HEK293 (cell line): ENCODE data around the gene PAX3.
A peak's percentile ranks its signal among the peaks of the same experiment; 100 is the strongest.

Experiments
- GFI1B ChIP-seq: fragments of 450-650 bp; formaldehyde crosslinking; IDR thresholded peaks from 2 replicates; pipeline ENCODE4 v1.5.1; 2016; ENCODE audit warnings: missing biosample characterization, missing genetic modification characterization
- MZF1 ChIP-seq: fragments of 450-650 bp; formaldehyde crosslinking; IDR thresholded peaks from 2 replicates; pipeline ENCODE4 v1.5.1; 2017; ENCODE audit warnings: missing biosample characterization, missing genetic modification characterization, borderline replicate concordance
- SALL2 ChIP-seq: fragments of 450-650 bp; formaldehyde crosslinking; IDR thresholded peaks from 2 replicates; pipeline ENCODE4 v1.5.0; 2017; ENCODE audit warnings: missing biosample characterization, mild to moderate bottlenecking, missing genetic modification characterization, borderline replicate concordance
- YY1 ChIP-seq: fragments of 450-650 bp; formaldehyde crosslinking; IDR thresholded peaks from 2 replicates; pipeline ENCODE4 v1.5.1; 2018; ENCODE audit warnings: missing biosample characterization, missing genetic modification characterization
- ZNF112 ChIP-seq: fragments of 450-650 bp; formaldehyde crosslinking; IDR thresholded peaks from 2 replicates; pipeline ENCODE4 v1.5.0; 2017; ENCODE audit warnings: missing biosample characterization, missing genetic modification characterization
- ZNF133 ChIP-seq: fragments of 450-650 bp; formaldehyde crosslinking; IDR thresholded peaks from 2 replicates; pipeline ENCODE4 v1.5.1; 2016; ENCODE audit warnings: missing biosample characterization, missing genetic modification characterization
- ZNF138 ChIP-seq: fragments of 450-650 bp; formaldehyde crosslinking; IDR thresholded peaks from 2 replicates; pipeline ENCODE4 v1.5.1; 2016; ENCODE audit warnings: missing biosample characterization, missing genetic modification characterization, borderline replicate concordance
- ZNF140 ChIP-seq: fragments of 450-650 bp; formaldehyde crosslinking; IDR thresholded peaks from 2 replicates; pipeline ENCODE4 v1.5.1; 2016; ENCODE audit warnings: missing biosample characterization, missing genetic modification characterization
- ZNF146 ChIP-seq: fragments of 450-650 bp; formaldehyde crosslinking; IDR thresholded peaks from 2 replicates; pipeline ENCODE4 v1.5.1; 2016; ENCODE audit warnings: missing biosample characterization, missing genetic modification characterization
- ZNF169 ChIP-seq: fragments of 450-650 bp; formaldehyde crosslinking; IDR thresholded peaks from 2 replicates; pipeline ENCODE4 v1.5.1; 2016; ENCODE audit warnings: missing biosample characterization, missing genetic modification characterization
- ZNF202 ChIP-seq: fragments of 450-650 bp; formaldehyde crosslinking; IDR thresholded peaks from 2 replicates; pipeline ENCODE4 v1.5.1; 2016; ENCODE audit warnings: missing biosample characterization, missing genetic modification characterization, borderline replicate concordance
- ZNF274 ChIP-seq, 2 experiments: fragments of 200-500 bp in 1 of 2; fragments of 450-650 bp in 1 of 2; sonication (Bioruptor generic) in 1 of 2; formaldehyde crosslinking in 1 of 2; IDR thresholded peaks; 2 replicates each; pipeline versions ENCODE4 v1.5.1 to v1.6.1; 2014 to 2016; ENCODE audit warnings: borderline replicate concordance in 1 of 2, inconsistent platforms in 1 of 2, low read length in 1 of 2, missing biosample characterization in 1 of 2, missing genetic modification characterization in 1 of 2
- ZNF311 ChIP-seq: fragments of 450-650 bp; formaldehyde crosslinking; IDR thresholded peaks from 2 replicates; pipeline ENCODE4 v1.5.1; 2017; ENCODE audit warnings: missing biosample characterization, missing genetic modification characterization, borderline replicate concordance
- ZNF404 ChIP-seq: fragments of 450-650 bp; formaldehyde crosslinking; IDR thresholded peaks from 2 replicates; pipeline ENCODE4 v1.5.1; 2017; ENCODE audit warnings: missing biosample characterization, missing genetic modification characterization
- ZNF514 ChIP-seq: fragments of 450-650 bp; formaldehyde crosslinking; IDR thresholded peaks from 2 replicates; pipeline ENCODE4 v1.5.1; 2016; ENCODE audit warnings: missing biosample characterization, missing genetic modification characterization
- ZNF560 ChIP-seq: fragments of 450-650 bp; formaldehyde crosslinking; IDR thresholded peaks from 2 replicates; pipeline ENCODE4 v1.5.1; 2017; ENCODE audit warnings: missing biosample characterization, missing genetic modification characterization, borderline replicate concordance
- ZNF624 ChIP-seq: fragments of 450-650 bp; formaldehyde crosslinking; IDR thresholded peaks from 2 replicates; pipeline ENCODE4 v1.5.1; 2017; ENCODE audit warnings: missing biosample characterization, missing genetic modification characterization
- ZNF660 ChIP-seq: fragments of 450-650 bp; IDR thresholded peaks from 2 replicates; pipeline ENCODE4 v1.5.1; 2018; ENCODE audit warnings: missing biosample characterization, mild to moderate bottlenecking, missing genetic modification characterization
- ZNF664 ChIP-seq: fragments of 450-650 bp; formaldehyde crosslinking; IDR thresholded peaks from 2 replicates; pipeline ENCODE4 v1.5.1; 2016; ENCODE audit warnings: missing biosample characterization, missing genetic modification characterization
- ZNF701 ChIP-seq: fragments of 450-650 bp; formaldehyde crosslinking; IDR thresholded peaks from 2 replicates; pipeline ENCODE4 v1.5.1; 2016; ENCODE audit warnings: missing biosample characterization, missing genetic modification characterization
- ZNF830 ChIP-seq: fragments of 450-650 bp; IDR thresholded peaks from 2 replicates; pipeline ENCODE4 v1.5.0; 2018; ENCODE audit warnings: missing biosample characterization, missing genetic modification characterization, low read depth, mild to moderate bottlenecking, moderate library complexity
- ZXDB ChIP-seq: fragments of 450-650 bp; formaldehyde crosslinking; IDR thresholded peaks from 2 replicates; pipeline ENCODE4 v1.5.1; 2016; ENCODE audit warnings: missing biosample characterization, missing genetic modification characterization
- TF ChIP-seq, protein P1 (sequence below): fragments of 450-650 bp; formaldehyde crosslinking; IDR thresholded peaks from 2 replicates; pipeline ENCODE4 v1.5.1; 2016; ENCODE audit warnings: missing biosample characterization, missing genetic modification characterization
- TF ChIP-seq, protein P2 (sequence below): fragments of 450-650 bp; formaldehyde crosslinking; IDR thresholded peaks from 2 replicates; pipeline ENCODE4 v1.5.1; 2016; ENCODE audit warnings: missing biosample characterization, missing genetic modification characterization
- TF ChIP-seq, protein P3 (sequence below): sonication (generic); formaldehyde crosslinking; IDR thresholded peaks from 2 replicates; pipeline ENCODE4 v1.8.1; 2022; ENCODE audit warnings: mild to moderate bottlenecking, moderate library complexity, missing genetic modification reagents
- TF ChIP-seq, protein P4 (sequence below): fragments of 450-650 bp; formaldehyde crosslinking; IDR thresholded peaks from 2 replicates; pipeline ENCODE4 v1.5.1; 2016; ENCODE audit warnings: missing biosample characterization, missing genetic modification characterization
- TF ChIP-seq, protein P5 (sequence below): fragments of 450-650 bp; formaldehyde crosslinking; IDR thresholded peaks from 2 replicates; pipeline ENCODE4 v1.5.1; 2016; ENCODE audit warnings: missing biosample characterization, missing genetic modification characterization, borderline replicate concordance

The PAX3 gene

DNA sequence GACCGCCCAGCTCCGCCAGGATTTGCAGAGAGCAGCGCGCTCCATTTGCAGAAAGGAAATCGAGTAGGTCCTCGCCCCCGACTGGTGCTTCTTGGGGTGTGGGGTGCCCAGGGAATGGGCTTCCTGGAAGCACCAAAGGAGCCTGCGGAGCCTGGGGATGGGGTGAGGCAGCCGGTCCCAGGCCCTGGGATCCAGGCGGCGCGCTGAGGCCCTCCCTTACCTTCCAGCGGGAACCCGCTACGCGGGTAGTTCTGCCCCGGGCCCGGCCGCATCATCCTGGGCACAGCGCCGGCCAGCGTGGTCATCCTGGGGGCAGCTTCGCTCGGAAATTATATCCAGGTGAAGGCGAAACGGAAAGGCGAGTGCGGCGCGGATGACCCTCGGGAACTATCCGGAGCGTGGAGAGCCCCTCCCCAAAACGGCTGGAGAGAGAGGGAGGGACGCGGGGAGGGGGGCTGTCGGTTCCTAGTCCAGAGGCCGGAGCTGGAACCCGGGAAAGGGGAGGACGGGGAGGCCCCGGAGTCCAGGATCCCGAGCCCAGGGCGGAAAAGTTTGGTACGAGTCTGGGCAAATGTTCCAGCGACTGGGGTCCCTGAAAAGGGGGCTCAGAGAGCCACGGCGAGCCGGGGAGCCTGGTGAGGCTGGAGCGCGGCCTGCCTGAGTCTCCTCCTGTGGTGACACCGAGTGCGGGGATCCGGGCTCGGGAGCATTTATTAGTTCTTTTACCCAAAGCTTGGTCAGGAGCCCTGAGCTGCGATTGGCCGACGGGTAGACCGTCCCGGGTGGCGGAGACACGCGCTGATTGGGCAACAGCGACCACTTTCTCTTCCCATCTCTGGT is at the start of gene PAX3 (continued):
- TF ChIP-seq MZF1 (tag by site-specific recombination), result peak; percentile 69; the same call in 1 of the 2 replicates
- TF ChIP-seq ZNF514 (tag by site-specific recombination), result no peak
- no peak for TF ChIP-seq ZNF560 (tag by site-specific recombination)
- TF ChIP-seq, protein P1, sequence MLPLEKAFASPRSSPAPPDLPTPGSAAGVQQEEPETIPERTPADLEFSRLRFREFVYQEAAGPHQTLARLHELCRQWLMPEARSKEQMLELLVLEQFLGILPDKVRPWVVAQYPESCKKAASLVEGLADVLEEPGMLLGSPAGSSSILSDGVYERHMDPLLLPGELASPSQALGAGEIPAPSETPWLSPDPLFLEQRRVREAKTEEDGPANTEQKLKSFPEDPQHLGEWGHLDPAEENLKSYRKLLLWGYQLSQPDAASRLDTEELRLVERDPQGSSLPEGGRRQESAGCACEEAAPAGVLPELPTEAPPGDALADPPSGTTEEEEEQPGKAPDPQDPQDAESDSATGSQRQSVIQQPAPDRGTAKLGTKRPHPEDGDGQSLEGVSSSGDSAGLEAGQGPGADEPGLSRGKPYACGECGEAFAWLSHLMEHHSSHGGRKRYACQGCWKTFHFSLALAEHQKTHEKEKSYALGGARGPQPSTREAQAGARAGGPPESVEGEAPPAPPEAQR, result no peak
- TF ChIP-seq, protein P2, sequence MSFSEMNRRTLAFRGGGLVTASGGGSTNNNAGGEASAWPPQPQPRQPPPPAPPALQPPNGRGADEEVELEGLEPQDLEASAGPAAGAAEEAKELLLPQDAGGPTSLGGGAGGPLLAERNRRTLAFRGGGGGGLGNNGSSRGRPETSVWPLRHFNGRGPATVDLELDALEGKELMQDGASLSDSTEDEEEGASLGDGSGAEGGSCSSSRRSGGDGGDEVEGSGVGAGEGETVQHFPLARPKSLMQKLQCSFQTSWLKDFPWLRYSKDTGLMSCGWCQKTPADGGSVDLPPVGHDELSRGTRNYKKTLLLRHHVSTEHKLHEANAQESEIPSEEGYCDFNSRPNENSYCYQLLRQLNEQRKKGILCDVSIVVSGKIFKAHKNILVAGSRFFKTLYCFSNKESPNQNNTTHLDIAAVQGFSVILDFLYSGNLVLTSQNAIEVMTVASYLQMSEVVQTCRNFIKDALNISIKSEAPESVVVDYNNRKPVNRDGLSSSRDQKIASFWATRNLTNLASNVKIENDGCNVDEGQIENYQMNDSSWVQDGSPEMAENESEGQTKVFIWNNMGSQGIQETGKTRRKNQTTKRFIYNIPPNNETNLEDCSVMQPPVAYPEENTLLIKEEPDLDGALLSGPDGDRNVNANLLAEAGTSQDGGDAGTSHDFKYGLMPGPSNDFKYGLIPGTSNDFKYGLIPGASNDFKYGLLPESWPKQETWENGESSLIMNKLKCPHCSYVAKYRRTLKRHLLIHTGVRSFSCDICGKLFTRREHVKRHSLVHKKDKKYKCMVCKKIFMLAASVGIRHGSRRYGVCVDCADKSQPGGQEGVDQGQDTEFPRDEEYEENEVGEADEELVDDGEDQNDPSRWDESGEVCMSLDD (tag by site-specific recombination), result no peak
- TF ChIP-seq ZNF274 (IDR thresholded peaks at IDR 0.05; ENCODE audit: low read length), result no peak
- no peak for TF ChIP-seq ZNF274 (tag by site-specific recombination; IDR thresholded peaks at IDR 0.05; ENCODE audit: borderline replicate concordance)
- TF ChIP-seq, protein P3, sequence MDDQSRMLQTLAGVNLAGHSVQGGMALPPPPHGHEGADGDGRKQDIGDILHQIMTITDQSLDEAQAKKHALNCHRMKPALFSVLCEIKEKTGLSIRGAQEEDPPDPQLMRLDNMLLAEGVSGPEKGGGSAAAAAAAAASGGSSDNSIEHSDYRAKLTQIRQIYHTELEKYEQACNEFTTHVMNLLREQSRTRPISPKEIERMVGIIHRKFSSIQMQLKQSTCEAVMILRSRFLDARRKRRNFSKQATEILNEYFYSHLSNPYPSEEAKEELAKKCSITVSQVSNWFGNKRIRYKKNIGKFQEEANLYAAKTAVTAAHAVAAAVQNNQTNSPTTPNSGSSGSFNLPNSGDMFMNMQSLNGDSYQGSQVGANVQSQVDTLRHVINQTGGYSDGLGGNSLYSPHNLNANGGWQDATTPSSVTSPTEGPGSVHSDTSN (CRISPR knock-in tag), result no peak
- TF ChIP-seq SALL2, result no peak
- no peak for TF ChIP-seq ZNF146 (tag by site-specific recombination)
- TF ChIP-seq ZNF112 (tag by site-specific recombination), result no peak
- TF ChIP-seq ZNF169 (tag by site-specific recombination), result no peak
- no peak for TF ChIP-seq GFI1B (tag by site-specific recombination)
- TF ChIP-seq ZXDB, result no peak; the same call in 1 of the 2 replicates
- TF ChIP-seq ZNF133, result no peak
- TF ChIP-seq ZNF624 (tag by site-specific recombination), result no peak
- TF ChIP-seq, protein P4, sequence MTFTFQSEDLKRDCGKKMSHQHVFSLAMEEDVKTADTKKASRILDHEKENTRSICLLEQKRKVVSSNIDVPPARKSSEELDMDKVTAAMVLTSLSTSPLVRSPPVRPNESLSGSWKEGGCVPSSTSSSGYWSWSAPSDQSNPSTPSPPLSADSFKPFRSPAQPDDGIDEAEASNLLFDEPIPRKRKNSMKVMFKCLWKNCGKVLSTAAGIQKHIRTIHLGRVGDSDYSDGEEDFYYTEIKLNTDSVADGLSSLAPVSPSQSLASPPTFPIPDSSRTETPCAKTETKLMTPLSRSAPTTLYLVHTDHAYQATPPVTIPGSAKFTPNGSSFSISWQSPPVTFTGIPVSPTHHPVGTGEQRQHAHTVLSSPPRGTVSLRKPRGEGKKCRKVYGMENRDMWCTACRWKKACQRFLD (tag by site-specific recombination), result no peak
- TF ChIP-seq ZNF202 (tag by site-specific recombination), result no peak
- TF ChIP-seq ZNF404 (tag by site-specific recombination), result no peak
- TF ChIP-seq ZNF830 (tag by site-specific recombination), result no peak
- no peak for TF ChIP-seq ZNF311 (tag by site-specific recombination)
- TF ChIP-seq ZNF664, result no peak
- no peak for TF ChIP-seq ZNF138
- TF ChIP-seq, protein P5, sequence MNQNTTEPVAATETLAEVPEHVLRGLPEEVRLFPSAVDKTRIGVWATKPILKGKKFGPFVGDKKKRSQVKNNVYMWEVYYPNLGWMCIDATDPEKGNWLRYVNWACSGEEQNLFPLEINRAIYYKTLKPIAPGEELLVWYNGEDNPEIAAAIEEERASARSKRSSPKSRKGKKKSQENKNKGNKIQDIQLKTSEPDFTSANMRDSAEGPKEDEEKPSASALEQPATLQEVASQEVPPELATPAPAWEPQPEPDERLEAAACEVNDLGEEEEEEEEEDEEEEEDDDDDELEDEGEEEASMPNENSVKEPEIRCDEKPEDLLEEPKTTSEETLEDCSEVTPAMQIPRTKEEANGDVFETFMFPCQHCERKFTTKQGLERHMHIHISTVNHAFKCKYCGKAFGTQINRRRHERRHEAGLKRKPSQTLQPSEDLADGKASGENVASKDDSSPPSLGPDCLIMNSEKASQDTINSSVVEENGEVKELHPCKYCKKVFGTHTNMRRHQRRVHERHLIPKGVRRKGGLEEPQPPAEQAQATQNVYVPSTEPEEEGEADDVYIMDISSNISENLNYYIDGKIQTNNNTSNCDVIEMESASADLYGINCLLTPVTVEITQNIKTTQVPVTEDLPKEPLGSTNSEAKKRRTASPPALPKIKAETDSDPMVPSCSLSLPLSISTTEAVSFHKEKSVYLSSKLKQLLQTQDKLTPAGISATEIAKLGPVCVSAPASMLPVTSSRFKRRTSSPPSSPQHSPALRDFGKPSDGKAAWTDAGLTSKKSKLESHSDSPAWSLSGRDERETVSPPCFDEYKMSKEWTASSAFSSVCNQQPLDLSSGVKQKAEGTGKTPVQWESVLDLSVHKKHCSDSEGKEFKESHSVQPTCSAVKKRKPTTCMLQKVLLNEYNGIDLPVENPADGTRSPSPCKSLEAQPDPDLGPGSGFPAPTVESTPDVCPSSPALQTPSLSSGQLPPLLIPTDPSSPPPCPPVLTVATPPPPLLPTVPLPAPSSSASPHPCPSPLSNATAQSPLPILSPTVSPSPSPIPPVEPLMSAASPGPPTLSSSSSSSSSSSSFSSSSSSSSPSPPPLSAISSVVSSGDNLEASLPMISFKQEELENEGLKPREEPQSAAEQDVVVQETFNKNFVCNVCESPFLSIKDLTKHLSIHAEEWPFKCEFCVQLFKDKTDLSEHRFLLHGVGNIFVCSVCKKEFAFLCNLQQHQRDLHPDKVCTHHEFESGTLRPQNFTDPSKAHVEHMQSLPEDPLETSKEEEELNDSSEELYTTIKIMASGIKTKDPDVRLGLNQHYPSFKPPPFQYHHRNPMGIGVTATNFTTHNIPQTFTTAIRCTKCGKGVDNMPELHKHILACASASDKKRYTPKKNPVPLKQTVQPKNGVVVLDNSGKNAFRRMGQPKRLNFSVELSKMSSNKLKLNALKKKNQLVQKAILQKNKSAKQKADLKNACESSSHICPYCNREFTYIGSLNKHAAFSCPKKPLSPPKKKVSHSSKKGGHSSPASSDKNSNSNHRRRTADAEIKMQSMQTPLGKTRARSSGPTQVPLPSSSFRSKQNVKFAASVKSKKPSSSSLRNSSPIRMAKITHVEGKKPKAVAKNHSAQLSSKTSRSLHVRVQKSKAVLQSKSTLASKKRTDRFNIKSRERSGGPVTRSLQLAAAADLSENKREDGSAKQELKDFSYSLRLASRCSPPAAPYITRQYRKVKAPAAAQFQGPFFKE (tag by site-specific recombination), result no peak
- TF ChIP-seq ZNF660, result 0 out of 2 replicates have a peak, but pooled peaks have one; percentile 50
- no peak for TF ChIP-seq ZNF140
- no peak for TF ChIP-seq YY1 (tag by site-specific recombination)
- TF ChIP-seq ZNF701 (tag by site-specific recombination), result no peak
